Neural crest cell (in vitro differentiated cells): ENCODE measurements around the gene PKM. TPM values are rescaled to one million over a fixed set of nuclear protein-coding genes. Genes with fewer than 3 reads are reported as not detected.

ENCODE experiments used
- DNase-seq: peaks from one replicate; pipeline ENCODE4 v3.0.0; 2021; ENCODE audit warnings: low read depth, mixed read lengths, low spot score
- H3K27ac Mint-ChIP-seq: one replicate; pipeline ENCODE4 v1.8.0; 2021; ENCODE audit warnings: mild to moderate bottlenecking, mixed read lengths; ENCODE audit not compliant: unreplicated experiment
- H3K27me3 Mint-ChIP-seq: 2 replicates; pipeline ENCODE4 v1.8.0; 2021; ENCODE audit warnings: low read depth, mild to moderate bottlenecking, mixed read lengths
- H3K36me3 Mint-ChIP-seq: 2 replicates; pipeline ENCODE4 v1.8.0; 2021; ENCODE audit warnings: low read depth, mild to moderate bottlenecking, mixed read lengths
- H3K4me1 Mint-ChIP-seq: 2 replicates; pipeline ENCODE4 v1.8.0; 2021; ENCODE audit warnings: mixed read lengths
- H3K4me3 Mint-ChIP-seq: one replicate; pipeline ENCODE4 v1.8.0; 2021; ENCODE audit warnings: mild to moderate bottlenecking, mixed read lengths
- H3K9me3 Mint-ChIP-seq: 2 replicates; pipeline ENCODE4 v1.8.0; 2021; ENCODE audit warnings: mixed read lengths
- CTCF ChIP-seq: fragments of 200-600 bp; sonication (generic); conservative IDR thresholded peaks from 2 replicates; pipeline ENCODE4 v1.5.0; 2021; ENCODE audit warnings: antibody characterized with exemption, mild to moderate bottlenecking
- total RNA-seq: library from RNA; stranded (reverse); gene quantifications from 2 replicates; pipeline ENCODE4 v1.2.1, GENCODE V29; 2021

PKM gene
- total RNA-seq, 1 donor from 2014 or later: 905 TPM

- DNase-seq: no peak
- Mint-ChIP-seq H3K4me1 (peaks cover 17% of the 10 kb centered on the region), H3K36me3 (no peaks in the 10 kb centered on the region), H3K9me3 (no peaks in the 10 kb centered on the region), H3K27ac (no peak overlapping the region), H3K27me3 (peaks cover 6% of the 10 kb centered on the region), H3K4me3 (no peak overlapping the region)
- TF ChIP-seq CTCF: no peak
These were observed 54.8 kb downstream of the PKM start for GRCh38 chr15:72176159-72176558.

- peak overlapping the region; percentile 64 for H3K27ac Mint-ChIP-seq
- no peaks in the 10 kb centered on the region for H3K9me3 Mint-ChIP-seq
- TF ChIP-seq CTCF: no peak
- no peak for DNase-seq
- H3K4me3 Mint-ChIP-seq: no peak overlapping the region
- H3K36me3 Mint-ChIP-seq: no peaks in the 10 kb centered on the region
- H3K27me3 Mint-ChIP-seq: peaks cover 3% of the 10 kb centered on the region
- peaks cover 12% of the 10 kb centered on the region for H3K4me1 Mint-ChIP-seq
These were observed 55.6 kb downstream of the PKM start for GRCh38 chr15:72175186-72176044.

DNA sequence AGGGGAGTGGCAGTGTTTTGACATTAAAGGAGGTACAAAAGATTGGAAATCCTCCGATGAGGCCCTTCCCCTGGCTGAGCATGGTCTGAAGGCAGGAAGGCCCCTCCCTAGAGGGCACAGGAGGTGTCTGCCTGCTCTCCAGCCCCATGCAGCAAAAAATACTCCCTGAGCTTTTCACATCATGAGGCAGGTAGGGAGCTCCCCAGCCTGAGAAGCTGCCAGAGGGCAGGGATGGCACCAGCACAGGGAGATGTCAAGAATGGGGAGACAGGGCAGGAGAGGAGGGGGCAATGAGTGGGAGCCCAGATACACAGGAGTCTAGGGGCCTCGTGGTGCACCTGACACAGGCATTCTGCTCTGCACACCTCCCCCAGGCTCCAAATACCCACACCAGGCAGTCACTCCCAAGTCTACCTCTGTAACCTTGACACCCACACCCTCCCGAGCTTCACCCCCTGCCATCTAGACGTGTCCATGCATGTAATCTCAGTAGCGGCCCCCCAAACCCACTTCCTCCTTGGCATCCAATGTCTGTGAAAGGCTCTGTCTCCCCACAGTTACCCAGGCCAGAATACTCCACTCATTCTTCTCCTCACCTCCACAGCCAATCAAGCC, 56.3 kb downstream of the PKM start:
- peaks cover 6% of the 10 kb centered on the region for H3K4me1 Mint-ChIP-seq
- DNase-seq: no peak
- no peak for TF ChIP-seq CTCF
- no peaks in the 10 kb centered on the region for H3K36me3 Mint-ChIP-seq
- H3K27ac Mint-ChIP-seq: peak overlapping the region; percentile 64
- H3K4me3 Mint-ChIP-seq: no peak overlapping the region
- H3K9me3 Mint-ChIP-seq: no peaks in the 10 kb centered on the region
- H3K27me3 Mint-ChIP-seq: peaks cover 3% of the 10 kb centered on the region

DNA sequence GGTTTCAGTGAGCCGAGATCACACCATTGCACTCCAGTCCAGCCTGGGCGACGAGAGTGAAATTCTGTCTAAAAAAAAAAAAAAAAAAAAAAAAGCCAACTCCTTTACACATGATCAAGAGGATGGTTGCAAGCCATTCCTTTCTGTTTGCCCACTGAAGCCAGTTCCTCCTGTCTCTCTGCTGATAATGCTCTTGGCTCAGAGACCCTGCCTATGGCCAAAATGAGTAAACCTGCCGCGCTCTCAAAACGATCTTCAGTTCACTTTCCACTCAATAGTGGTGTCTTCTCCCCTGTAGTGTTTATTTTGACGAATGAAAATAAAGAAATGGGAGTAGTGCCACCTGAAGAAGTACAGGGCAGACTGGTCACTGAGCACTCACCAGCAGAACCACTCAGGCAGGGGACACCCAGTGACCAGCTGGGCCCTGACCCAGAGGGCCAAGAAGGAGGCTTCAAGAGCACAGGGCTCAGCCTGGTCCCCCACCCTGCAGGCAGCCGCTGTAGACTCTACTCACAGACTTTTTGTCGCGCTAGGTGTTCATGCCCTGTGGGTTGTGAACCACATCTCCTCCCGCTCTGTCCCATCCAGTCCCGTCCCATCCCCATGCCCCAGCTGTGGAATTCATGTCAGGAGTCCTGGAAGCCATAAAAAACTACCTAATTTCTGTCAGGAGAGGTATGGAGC, 57.0 kb downstream of the PKM start:
- no peak for TF ChIP-seq CTCF
- DNase-seq: no peak
- H3K27me3 Mint-ChIP-seq: peaks cover 3% of the 10 kb centered on the region
- no peaks in the 10 kb centered on the region for H3K36me3 Mint-ChIP-seq
- peak overlapping the region; percentile 73 for H3K27ac Mint-ChIP-seq
- no peak overlapping the region for H3K4me3 Mint-ChIP-seq
- H3K9me3 Mint-ChIP-seq: no peaks in the 10 kb centered on the region
- peaks cover 4% of the 10 kb centered on the region for H3K4me1 Mint-ChIP-seq

- Mint-ChIP-seq H3K27me3 (peaks cover 3% of the 10 kb centered on the region), H3K9me3 (no peaks in the 10 kb centered on the region)
- DNase-seq: no peak
These were observed 57.6 kb downstream of the PKM start for GRCh38 chr15:72173401-72173800.

More at GRCh38 chr15:72173401-72173800, 57.6 kb downstream of the PKM start:
- TF ChIP-seq CTCF: no peak
- no peak overlapping the region for H3K4me3 Mint-ChIP-seq
- H3K4me1 Mint-ChIP-seq: peaks cover 9% of the 10 kb centered on the region
- no peak overlapping the region for H3K27ac Mint-ChIP-seq
- no peaks in the 10 kb centered on the region for H3K36me3 Mint-ChIP-seq
